ENCODE data around the gene PRSS38.
A peak's percentile ranks its signal among the peaks of the same experiment; 100 is the strongest.

Gene PRSS38

GRCh38 chr1:227815468-227816409 is at the start of gene PRSS38:
Gene PRSS38 (plus strand): TSS chr1:227815675. CDS start chr1:227815717, 42 bp downstream.
- DNase-seq = no peak
- in situ Hi-C loops (cut with MboI; ENCODE audit: low pct_unique_long_range_greater_than_20kb, low sequenced_read_pairs) = no loop called here

GRCh38 chr1:227766015-227766634 is 49.4 kb upstream of the PRSS38 start:
- in situ Hi-C loops (cut with MboI; ENCODE audit: low pct_unique_long_range_greater_than_20kb, low sequenced_read_pairs) = loop anchor here (25.0 kb wide), 1 partner anchor 171 kb away; the partner anchor contains the start of gene WNT9A
- peak; percentile 14 for DNase-seq

DNA sequence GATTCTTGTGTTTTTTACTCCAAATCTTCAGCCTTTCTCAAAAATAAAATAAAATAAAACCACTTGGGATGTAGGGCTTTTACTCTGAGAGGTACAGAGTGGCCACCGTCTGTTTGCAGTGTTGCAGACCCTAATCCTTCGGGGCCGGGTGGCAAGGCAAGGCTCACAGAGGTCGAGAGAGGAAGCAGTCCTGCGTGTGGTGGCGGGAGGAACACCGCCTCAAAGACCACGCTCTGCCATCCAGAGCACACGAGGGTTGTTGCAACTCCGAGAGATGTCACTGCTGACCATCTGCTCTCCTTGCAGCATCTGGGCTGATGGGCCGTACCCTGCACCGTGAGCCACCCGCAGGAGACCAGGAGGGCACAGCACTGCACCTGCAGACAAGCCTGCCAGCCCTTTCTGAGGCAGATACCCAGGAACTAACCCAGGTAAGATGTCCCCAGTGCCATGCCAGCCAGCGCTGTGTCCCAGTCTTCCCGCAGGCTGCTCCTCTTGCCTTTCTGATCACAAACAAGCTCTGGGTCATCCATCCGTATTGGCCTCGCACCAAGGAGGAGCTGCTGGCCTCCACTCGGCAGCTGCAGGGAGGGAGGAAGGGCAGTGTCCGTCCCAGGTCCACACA is 48.7 kb upstream of the PRSS38 start:
- no peak for DNase-seq
- in situ Hi-C loops (cut with MboI; ENCODE audit: low pct_unique_long_range_greater_than_20kb, low sequenced_read_pairs) = loop anchor here (25.0 kb wide), 1 partner anchor 171 kb away; the partner anchor contains the start of gene WNT9A

GRCh38 chr1:227767401-227768124 is 47.9 kb upstream of the PRSS38 start:
- in situ Hi-C loops (cut with MboI; ENCODE audit: low pct_unique_long_range_greater_than_20kb, low sequenced_read_pairs) = loop anchor here (25.0 kb wide), 1 partner anchor 170 kb away; the partner anchor contains the start of gene WNT9A

DNA sequence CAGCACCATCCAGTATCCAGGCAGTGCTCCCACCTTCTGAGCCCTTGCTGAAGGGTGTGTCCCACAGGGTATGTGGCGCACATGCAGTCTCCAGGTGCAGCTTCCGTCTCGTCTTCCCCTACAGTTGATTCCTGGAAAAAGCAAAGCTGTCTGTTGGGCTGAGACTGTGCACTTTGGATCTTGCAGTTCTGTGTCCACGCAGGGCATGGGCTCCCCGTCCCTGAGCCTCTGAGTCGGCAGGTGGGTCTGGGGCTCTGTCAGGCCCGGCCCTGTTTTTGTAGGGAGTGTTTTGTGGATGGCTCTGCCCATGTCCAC is 47.4 kb upstream of the PRSS38 start:
- in situ Hi-C loops (cut with MboI; ENCODE audit: low pct_unique_long_range_greater_than_20kb, low sequenced_read_pairs) = loop anchor here (25.0 kb wide), 1 partner anchor 169 kb away; the partner anchor contains the start of gene WNT9A
- no peak for DNase-seq

More at GRCh38 chr1:227767401-227768124, 47.9 kb upstream of the PRSS38 start:
- no peak for DNase-seq

DNA sequence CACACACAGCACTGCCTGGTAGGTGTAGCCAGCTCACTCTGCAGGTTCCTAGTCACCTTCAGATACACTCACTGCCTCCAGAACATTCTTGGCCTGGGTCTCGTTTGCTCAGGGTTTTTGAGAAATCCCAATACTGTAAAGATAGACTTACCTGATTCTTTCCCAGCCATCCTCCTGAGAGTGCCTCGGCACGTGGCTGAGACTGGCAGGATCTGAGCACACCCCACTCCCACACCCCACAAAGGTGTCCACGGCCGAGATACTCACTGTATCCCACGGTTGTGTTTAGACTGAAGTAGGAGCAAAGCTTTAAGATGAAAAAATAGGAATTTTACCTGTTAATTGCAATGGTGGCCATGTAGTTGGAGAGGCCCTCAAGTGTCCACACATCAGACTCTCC is 46.8 kb upstream of the PRSS38 start:
- in situ Hi-C loops (cut with MboI; ENCODE audit: low pct_unique_long_range_greater_than_20kb, low sequenced_read_pairs) = loop anchor here (25.0 kb wide), 1 partner anchor 169 kb away; the partner anchor contains the start of gene WNT9A
- DNase-seq = no peak

DNA sequence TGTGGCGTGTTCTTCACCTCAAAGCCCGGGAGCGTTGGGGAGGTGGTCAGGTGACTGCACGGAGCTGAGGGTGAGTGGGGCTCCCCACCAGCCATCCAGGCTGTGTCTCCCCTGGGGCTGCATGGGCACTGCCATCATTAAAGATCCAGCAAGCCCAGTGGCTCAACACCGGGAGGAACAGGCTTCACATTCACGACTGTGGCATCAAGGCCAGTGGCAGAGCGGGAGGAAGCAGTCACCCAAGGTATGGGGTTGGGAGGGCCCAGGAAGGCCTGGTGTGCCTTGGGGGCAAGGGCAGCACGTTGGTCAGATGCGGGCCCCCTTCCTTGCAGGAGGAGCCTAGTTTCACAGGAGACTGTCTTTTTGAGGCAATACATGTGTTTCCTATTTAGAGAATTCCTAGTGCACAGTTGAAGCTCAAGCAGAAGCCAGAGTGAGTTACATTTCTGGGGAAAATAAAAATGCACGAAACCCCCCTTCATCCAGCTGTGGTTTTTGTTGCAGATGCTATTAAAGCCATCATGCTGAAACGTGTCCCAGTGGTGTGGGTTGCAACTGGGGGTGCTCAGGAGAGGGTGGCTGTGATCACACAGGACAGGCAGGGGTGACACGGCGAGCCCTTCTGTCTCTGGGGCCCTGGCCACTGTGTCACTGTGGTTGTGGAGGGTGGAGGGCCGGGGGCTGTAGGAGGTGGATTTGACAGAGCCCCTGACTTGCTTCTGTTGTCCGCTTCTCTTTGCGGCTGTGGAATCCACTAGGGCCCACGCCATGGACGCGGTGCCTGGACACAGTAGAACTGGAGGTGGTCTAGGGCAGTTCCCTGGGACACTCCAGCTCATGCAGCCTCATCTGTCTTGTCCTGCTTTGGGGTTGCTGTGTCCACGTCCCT is 46.2 kb upstream of the PRSS38 start:
- in situ Hi-C loops (cut with MboI; ENCODE audit: low pct_unique_long_range_greater_than_20kb, low sequenced_read_pairs) = loop anchor here (25.0 kb wide), 1 partner anchor 168 kb away; the partner anchor contains the start of gene WNT9A

DNA sequence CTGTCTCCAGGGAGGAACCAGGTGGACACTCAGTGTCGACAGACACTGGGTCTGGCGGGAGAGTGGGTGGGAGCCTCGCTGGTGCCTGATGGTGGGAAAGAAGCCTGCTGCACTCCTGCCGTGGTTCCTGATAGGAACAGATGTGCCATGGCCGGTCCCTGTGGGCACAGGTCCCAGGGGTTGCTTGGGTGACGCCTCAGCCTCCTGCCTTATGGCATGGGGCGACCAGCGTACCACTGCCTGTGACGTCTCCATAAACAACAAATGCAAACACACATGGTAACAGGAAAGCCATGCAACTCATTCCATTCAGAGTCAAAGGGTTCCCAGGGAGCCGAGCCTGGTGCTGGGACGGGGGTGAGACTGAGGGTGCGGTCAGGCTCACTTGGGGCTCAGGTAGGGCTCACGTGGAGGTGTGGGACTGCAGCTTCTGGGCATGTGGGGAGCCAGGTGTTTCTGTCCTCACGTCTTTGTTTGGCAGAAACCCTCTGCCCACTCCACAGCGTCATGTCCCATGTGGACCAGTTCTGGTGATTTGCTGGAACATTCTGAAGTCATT is 45.5 kb upstream of the PRSS38 start:
- no peak for DNase-seq
- in situ Hi-C loops (cut with MboI; ENCODE audit: low pct_unique_long_range_greater_than_20kb, low sequenced_read_pairs) = loop anchor here (25.0 kb wide), 1 partner anchor 167 kb away; the partner anchor contains the start of gene WNT9A

More for the DNA sequence above, 46.2 kb upstream of the PRSS38 start:
- no peak for DNase-seq

DNA sequence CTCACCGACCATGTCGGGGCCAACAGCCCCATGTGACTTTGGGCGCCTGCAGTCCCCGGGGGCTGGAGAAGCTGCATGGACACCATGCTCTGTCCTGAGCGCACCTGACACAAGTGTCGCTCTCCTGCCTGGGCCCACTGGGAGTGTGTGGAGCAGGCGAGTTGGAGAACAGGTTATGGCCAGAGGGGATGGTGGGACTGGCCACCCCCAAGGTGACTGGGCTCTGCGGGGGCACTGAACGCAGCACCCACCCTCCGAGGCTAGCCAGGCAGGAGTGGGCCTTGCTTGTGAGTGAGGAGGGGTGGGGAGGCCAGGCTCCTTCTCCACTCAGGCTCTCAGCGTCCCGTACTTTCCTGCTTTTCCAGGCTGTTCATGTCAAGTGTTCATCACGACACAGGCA is 44.7 kb upstream of the PRSS38 start:
- in situ Hi-C loops (cut with MboI; ENCODE audit: low pct_unique_long_range_greater_than_20kb, low sequenced_read_pairs) = loop anchor here (25.0 kb wide), 1 partner anchor 166 kb away; the partner anchor contains the start of gene WNT9A
- no peak for DNase-seq

GRCh38 chr1:227771326-227771725 is 44.1 kb upstream of the PRSS38 start:
- no peak for DNase-seq
- in situ Hi-C loops (cut with MboI; ENCODE audit: low pct_unique_long_range_greater_than_20kb, low sequenced_read_pairs) = loop anchor here (25.0 kb wide), 1 partner anchor 166 kb away; the partner anchor contains the start of gene WNT9A

DNA sequence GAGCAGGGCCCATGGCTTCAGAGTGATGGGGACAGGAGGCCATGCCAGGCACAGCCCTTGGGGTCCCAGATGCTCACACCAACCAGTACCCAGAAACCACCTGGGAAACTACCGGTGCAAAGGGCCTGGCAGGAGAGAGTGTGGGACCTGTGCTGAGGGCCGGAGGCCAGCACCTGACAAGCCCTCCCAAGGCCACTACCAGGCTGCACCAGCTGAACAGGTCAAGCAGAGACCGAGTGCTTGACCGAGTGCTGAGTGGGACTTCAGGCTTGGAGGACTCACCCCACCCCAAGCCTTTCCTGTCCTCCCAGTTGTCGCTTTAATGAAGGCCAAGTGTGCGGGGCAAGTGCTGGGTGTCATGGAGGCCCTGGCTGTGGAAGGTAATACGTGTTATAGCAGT is 43.7 kb upstream of the PRSS38 start:
- in situ Hi-C loops (cut with MboI; ENCODE audit: low pct_unique_long_range_greater_than_20kb, low sequenced_read_pairs) = loop anchor here (25.0 kb wide), 1 partner anchor 166 kb away; the partner anchor contains the start of gene WNT9A

GRCh38 chr1:227773558-227773957 is 41.9 kb upstream of the PRSS38 start:
- no peak for DNase-seq
- in situ Hi-C loops (cut with MboI; ENCODE audit: low pct_unique_long_range_greater_than_20kb, low sequenced_read_pairs) = loop anchor here (25.0 kb wide), 1 partner anchor 164 kb away; the partner anchor contains the start of gene WNT9A

More for the DNA sequence above, 43.7 kb upstream of the PRSS38 start:
- no peak for DNase-seq

- DNase-seq = no peak
- in situ Hi-C loops (cut with MboI; ENCODE audit: low pct_unique_long_range_greater_than_20kb, low sequenced_read_pairs) = loop anchor here (25.0 kb wide), 1 partner anchor 163 kb away; the partner anchor contains the start of gene WNT9A
Measured at GRCh38 chr1:227774051-227774731, 41.3 kb upstream of the PRSS38 start.

- in situ Hi-C loops (cut with MboI; ENCODE audit: low pct_unique_long_range_greater_than_20kb, low sequenced_read_pairs) = loop anchor here (25.0 kb wide), 1 partner anchor 162 kb away; the partner anchor contains the start of gene WNT9A
- no peak for DNase-seq
Measured at GRCh38 chr1:227774821-227775661, 40.4 kb upstream of the PRSS38 start.

DNA sequence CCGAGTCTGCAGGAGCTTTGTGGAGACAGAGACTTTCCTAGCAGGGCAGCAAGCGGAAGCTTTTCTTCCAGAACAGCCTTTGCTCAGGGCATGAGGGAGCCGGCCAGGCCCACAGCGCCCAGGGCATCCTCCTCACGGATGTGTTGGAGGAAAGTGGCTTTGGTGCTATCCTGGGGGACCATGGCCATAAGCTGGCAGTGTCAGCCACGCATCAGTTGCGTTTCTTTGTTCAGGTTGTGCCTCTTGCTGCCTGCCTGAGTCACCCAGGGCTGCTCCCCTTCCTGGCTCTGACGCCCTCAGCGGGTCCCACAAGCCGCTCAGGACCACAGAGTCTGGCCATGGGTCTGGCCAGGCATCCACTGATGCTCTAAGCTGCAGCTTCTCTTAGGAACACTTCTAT is 39.6 kb upstream of the PRSS38 start:
- in situ Hi-C loops (cut with MboI; ENCODE audit: low pct_unique_long_range_greater_than_20kb, low sequenced_read_pairs) = no loop called here
- no peak for DNase-seq

DNA sequence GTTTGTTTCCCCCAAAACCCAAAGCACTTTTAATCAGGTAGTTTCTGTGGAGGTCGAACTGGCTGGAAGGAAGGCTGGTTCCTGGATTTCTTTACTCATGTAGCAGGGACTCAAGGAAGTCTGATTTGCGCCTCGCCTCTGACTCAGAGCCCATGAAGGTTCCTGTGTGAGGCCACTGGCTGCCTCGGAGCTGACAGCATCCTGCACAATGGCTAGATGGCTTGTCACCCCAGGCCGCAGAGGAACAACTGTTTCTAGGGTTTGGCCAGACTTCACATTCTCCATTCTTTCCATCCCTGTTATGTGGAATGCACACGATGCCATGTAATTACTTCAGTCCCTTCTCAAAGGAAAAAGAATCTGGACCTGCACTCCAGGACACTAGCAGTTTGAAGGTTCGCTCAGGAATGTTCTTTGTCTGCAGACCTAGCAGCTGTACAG is 39.1 kb upstream of the PRSS38 start:
- no peak for DNase-seq
- in situ Hi-C loops (cut with MboI; ENCODE audit: low pct_unique_long_range_greater_than_20kb, low sequenced_read_pairs) = no loop called here
